ENCODE measurements around the gene ABTB2.

ABTB2 gene

GRCh38 chr11:34317666-34318065 is 40.1 kb downstream of the ABTB2 start:
- in situ Hi-C loops (cut with HindIII; ENCODE audit: low sequenced_read_pairs), result loop anchor here (5.0 to 10.0 kb wide), 2 partner anchors 35 to 73 kb away; no protein-coding TSS in a partner anchor

- in situ Hi-C loops (cut with HindIII; ENCODE audit: low sequenced_read_pairs), result loop anchor here (5.0 to 10.0 kb wide), 2 partner anchors 35 to 72 kb away; no protein-coding TSS in a partner anchor
These were observed 40.8 kb downstream of the ABTB2 start for GRCh38 chr11:34317036-34317360.

- in situ Hi-C loops (cut with HindIII; ENCODE audit: low sequenced_read_pairs), result loop anchor here (5.0 to 10.0 kb wide), 2 partner anchors 36 to 72 kb away; no protein-coding TSS in a partner anchor
These were observed 41.3 kb downstream of the ABTB2 start for GRCh38 chr11:34316347-34317035.

- in situ Hi-C loops (cut with HindIII; ENCODE audit: low sequenced_read_pairs), result loop anchor here (5.0 to 10.0 kb wide), 2 partner anchors 37 to 71 kb away; no protein-coding TSS in a partner anchor
These were observed 42.4 kb downstream of the ABTB2 start for GRCh38 chr11:34315394-34315793.

GRCh38 chr11:34314936-34315335 is 42.9 kb downstream of the ABTB2 start:
- in situ Hi-C loops (cut with HindIII; ENCODE audit: low sequenced_read_pairs), result loop anchor here (5.0 to 10.0 kb wide), 2 partner anchors 37 to 70 kb away; no protein-coding TSS in a partner anchor

DNA sequence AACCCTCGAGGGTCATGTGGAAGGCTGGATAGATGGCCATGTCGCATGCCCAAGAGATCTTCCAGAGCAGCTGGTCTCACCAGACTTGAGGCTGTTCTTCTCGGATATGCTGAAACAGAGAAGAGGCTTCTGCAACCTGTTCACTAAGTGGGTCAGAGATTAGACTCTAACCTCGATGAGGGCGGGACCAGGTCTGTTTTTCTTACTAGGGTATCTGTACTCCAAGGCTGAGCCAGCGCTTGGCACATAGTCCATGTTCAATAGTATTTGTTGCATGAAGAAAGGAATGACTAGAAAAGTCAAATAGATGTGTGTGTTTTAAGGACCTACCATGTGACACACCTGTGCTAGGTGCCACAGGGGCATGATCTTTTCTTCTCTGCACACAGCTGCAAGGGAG is 43.6 kb downstream of the ABTB2 start:
- in situ Hi-C loops (cut with HindIII; ENCODE audit: low sequenced_read_pairs), result loop anchor here (10.0 kb wide), 1 partner anchor 69 kb away; no protein-coding TSS in a partner anchor

DNA sequence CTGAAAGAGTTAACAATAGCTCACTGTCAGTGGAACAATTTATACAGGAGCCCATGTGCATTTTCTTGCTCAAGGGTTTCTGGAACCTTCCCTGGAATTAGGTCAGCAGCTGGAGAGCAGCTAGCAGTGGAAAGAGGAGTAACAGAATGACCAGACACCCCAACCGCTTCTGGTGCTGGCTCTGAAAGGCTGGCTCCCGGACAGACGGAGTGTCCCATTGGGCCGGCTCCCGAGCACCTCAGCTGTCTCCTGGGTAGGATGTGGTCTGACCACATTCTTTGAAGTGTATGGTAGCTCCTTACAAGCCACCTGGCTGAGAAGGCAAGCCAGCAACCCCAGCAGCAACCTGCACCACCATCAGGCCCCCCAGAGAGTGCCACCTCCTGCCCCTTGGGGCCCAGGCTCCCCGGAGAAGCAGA is 44.7 kb downstream of the ABTB2 start:
- in situ Hi-C loops (cut with HindIII; ENCODE audit: low sequenced_read_pairs), result loop anchor here (10.0 kb wide), 1 partner anchor 68 kb away; no protein-coding TSS in a partner anchor

GRCh38 chr11:34311126-34311525 is 46.7 kb downstream of the ABTB2 start:
- in situ Hi-C loops (cut with HindIII; ENCODE audit: low sequenced_read_pairs), result loop anchor here (10.0 kb wide), 1 partner anchor 66 kb away; no protein-coding TSS in a partner anchor

DNA sequence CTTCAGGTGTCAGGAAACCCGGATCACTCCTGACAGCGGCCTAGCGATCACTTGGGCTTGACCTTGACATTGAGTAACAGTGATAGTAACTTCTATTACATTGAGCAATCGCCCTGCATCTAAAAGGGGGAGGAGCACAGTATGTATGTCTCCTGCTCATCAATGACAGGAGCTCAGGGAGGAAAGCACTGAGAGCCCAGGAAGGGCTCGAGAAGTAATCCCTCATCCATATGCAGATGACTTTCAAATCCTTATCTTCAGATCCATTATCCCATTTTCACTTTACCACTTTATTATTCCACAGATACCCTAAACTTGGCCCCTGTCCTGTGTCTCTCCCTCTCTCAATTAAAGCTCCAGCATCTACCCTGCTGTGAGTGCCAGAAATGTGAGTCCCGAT is 47.8 kb downstream of the ABTB2 start:
- in situ Hi-C loops (cut with HindIII; ENCODE audit: low sequenced_read_pairs), result loop anchor here (10.0 kb wide), 1 partner anchor 65 kb away; no protein-coding TSS in a partner anchor

DNA sequence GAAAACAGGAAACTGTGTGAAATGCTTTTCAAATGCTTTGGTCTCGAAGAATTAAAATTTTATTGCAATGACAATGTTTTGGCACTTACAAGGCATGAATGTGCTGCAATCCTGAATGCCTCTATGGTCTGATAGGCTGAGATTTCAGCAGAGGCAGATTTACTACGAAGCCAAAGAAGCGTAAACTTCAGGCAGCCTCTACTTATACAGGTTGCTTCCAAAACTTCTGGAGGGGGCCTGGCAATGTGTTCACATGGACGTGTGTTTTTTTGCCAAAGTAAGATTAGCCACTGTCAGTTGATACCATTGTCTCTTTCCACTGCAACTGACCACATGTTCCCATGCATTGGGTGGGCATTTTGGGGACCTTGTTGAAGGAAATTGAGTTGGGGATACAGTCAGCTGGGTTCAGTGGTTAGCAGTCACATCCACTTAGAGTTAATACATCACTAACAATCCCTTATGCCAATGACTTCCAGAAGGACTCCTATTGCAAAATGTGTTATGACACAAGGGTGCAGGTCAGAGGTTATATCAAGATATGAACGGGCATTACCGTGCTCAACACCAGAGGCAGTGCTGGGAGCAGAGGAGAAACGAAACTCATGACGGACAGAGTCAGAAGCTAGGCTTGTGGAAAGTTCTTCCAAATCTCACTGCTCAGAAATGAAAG is 48.8 kb downstream of the ABTB2 start:
- in situ Hi-C loops (cut with HindIII; ENCODE audit: low sequenced_read_pairs), result no loop called here

GRCh38 chr11:34308049-34308912 is 49.5 kb downstream of the ABTB2 start:
- in situ Hi-C loops (cut with HindIII; ENCODE audit: low sequenced_read_pairs), result no loop called here

- in situ Hi-C loops (cut with HindIII; ENCODE audit: low sequenced_read_pairs), result no loop called here
These were observed 52.0 kb downstream of the ABTB2 start for GRCh38 chr11:34305780-34306179.

DNA sequence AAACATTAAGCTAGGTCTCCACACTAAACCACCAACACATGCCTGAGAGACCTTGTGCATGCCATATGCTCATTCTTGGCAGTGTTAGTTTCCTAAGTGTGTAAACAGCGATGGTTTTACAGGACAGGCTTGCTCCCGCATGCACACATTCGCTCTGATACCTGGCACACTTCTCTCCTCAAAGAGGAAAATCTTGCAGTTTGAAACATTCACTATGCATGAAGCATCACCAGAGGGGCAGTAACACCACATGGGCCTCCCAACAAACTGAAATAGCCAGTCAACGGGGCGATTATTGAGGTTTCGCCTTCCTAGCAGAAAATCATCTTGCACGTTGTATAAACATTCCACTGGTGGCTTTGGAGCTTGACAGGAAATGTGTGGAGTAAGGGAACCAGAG is 52.6 kb downstream of the ABTB2 start:
- in situ Hi-C loops (cut with HindIII; ENCODE audit: low sequenced_read_pairs), result no loop called here

DNA sequence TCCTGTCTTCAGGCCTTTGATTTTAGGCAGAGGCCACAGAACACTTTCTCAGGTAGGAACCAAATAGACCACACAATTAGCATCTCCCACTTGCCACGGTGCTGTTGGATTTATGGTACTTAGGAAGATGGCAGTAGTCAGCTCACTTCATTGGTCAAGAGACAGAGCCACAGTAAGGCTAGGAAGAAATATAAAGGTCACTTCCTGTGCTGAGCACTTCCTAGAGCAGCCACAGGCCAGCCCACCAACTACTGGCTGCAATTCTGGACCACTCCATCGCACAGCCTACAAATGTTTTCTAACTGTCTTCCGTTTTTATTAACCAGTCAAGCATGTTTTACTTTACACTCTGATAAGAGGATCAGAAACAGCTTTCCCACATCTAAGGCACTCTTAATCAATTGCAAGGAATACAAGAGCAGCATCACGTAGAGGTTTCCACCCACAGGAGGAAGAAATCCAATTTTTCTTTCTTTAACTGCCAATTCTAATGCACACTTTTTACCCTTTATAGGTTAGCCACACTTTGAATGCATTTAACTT is 54.7 kb downstream of the ABTB2 start:
- in situ Hi-C loops (cut with HindIII; ENCODE audit: low sequenced_read_pairs), result no loop called here

DNA sequence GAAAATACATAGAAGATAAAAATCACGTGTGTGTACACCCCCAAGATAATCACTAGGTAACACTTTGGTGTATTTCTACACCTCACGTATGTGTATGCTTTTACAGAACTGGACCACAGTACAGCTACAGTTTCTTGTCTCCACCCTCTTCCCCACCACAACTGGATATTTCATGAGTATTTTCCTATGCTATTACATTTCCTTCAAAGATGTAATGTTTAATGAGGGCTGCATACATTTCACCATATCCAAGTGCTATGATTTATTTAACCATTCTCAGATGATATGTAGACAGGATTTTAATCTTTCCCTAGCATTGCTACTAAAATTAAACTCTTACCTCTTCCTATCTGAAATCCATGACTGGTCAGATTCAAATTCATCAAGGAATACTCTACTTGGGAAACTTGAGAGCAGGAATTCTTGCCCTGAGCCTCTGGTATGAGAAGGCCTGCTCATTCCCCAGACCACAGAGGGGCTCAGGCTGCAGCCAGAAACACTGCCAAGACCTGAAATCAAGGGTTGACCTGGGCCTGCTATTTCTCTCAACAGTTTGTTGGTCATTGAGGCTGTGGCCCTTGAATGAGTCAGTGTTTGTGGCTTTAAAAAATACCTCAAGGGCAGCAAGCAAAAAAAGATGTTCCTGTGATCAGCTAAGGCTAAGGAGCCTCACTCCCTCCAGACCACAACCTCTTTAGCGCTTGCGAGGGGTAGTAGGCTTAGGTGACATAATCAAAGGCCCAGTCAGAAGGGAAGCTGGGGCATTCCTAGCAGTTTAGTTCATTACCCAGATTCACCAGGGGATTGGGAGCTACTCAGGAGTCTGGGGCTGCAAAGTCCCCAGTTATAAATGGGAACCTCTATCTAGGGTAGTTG is 55.5 kb downstream of the ABTB2 start:
- in situ Hi-C loops (cut with HindIII; ENCODE audit: low sequenced_read_pairs), result no loop called here

- in situ Hi-C loops (cut with HindIII; ENCODE audit: low sequenced_read_pairs), result no loop called here
These were observed 56.9 kb downstream of the ABTB2 start for GRCh38 chr11:34300926-34301295.

DNA sequence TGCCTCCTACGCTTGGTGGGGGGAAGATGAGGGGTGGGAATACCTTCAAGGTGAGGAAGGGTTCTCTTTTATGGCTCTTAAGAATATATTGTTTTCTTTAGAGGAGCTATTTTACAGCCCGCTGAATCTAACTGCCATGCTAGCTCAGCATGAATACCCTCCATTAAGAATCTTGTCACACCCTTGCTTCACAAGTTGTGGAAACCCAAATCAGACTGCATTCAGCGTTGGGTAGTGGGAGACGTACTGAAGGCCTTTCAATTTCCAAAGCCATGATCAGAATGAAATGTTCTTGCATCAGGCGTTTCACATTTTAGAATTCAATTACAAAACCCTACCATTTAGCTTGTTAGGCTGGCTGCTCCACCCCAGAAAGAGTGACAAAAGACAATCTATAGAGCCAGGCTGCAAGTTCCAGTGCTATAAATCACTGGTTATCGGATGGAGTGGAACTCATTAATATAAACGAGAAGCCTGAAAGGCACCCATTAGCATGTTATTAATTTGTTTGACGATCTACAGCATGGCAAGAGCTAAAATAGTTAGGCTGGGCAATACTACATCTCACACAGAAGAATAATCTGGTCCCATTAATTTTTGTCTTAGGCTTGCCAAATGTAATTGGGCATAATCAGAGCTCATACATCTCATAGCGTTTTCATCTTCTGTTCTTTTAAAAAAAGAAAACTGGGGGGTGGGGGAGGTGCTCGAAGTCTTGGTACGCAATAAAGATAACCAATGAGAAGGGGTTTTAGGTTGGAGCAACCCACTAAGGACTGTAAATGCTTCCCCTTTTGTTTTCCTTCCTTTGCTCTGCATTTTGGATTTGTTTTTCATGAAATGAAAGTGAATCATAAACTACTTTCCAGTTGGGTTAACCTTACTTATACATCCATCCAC is 57.5 kb downstream of the ABTB2 start:
- in situ Hi-C loops (cut with HindIII; ENCODE audit: low sequenced_read_pairs), result no loop called here

GRCh38 chr11:34299284-34299972 is 58.4 kb downstream of the ABTB2 start:
- in situ Hi-C loops (cut with HindIII; ENCODE audit: low sequenced_read_pairs), result no loop called here

All from endothelial cell of hepatic sinusoid (primary cell).